Caki2 (cell line): ENCODE results near the gene LURAP1L. TPM values are rescaled to one million over a fixed set of nuclear protein-coding genes. Genes with fewer than 3 reads are reported as not detected.

Experiments used
- DNase-seq: peaks from one replicate; pipeline ENCODE4 v3.0.0-alpha.2; 2015; ENCODE audit warnings: low read depth
- in situ Hi-C: cut with HindIII; loops from 2 replicates; pipeline ENCODE4 v1.10.0; 2016; ENCODE audit warnings: low sequenced_read_pairs, low pct_unique_long_range_greater_than_20kb, mixed read lengths
- total RNA-seq: library from RNA; depleted of rRNA; stranded (reverse); fragments of >200 nt; shearing (Covaris generic); gene quantifications from 2 replicates; pipeline ENCODE4 v1.2.3, GENCODE V29; 2014; ENCODE audit warnings: low replicate concordance; rRNA removed

The LURAP1L gene, protein sequence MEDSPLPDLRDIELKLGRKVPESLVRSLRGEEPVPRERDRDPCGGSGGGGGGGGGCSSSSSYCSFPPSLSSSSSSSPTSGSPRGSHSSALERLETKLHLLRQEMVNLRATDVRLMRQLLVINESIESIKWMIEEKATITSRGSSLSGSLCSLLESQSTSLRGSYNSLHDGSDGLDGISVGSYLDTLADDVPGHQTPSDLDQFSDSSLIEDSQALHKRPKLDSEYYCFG
- total RNA-seq: 28.4 TPM in 2 replicates

DNA sequence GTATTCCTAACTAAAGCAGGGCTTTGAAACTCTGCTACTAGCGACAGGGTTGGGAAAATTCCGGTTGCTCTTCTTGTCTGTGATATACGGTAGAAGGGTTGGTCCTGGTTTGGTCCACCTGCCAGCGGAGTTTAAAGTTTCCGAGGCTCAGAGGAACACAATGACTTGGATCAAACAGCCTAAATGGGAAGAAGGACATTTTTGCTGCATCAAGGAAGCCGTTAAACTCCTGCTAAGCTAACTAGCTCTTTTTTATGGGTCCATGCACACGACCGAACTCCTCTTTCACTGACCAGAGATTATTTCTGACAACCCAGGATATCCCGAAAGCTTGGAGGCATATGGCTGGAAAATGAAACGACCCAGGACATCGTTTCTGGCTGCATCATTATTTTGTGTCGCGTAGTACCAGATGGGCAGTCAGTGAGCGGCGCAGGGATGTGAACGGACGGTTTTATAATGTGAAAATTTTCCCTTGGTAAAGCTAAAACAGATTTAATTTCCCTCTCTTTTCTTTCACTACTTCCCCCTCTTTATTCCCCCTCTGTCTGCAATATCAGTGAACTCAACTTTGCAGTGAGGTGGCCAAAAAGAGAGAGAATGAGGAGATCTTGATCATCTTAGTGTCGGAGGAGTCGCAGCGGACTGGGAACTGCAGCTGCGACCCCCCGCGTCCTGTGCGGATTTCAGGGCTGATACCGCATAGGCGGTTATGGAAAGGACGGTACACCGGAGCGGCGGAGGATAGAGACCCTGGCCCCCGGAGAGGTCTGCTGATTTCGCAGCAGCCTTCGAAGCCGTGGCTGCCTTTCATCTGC lies at the start of gene LURAP1L:
Gene LURAP1L, plus strand, starts transcription at position 160 of the 818 bp plus-strand sequence. CDS start 696 bp downstream, outside the sequence.
- in situ Hi-C loops: no loop called here

DNA sequence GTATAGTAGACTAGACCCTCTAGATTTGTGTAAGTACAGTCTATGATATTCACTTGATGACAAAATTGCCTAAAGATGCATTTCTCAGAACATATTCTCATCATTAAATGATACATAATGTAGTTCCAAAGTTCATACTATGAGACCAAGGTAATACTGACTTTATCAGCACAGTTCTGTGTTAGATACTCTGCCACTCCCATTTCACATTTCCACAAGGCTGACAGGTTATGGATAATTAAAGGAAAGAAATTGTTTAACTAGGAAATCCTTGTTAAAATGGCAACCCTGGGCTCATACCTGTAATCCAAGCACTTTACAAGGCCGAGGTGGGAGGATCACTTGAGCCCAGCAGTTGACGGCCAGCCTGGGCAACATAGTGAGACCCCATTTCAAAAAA lies 48.0 kb upstream of the LURAP1L start:
- in situ Hi-C loops: no loop called here
- no peak for DNase-seq

More for the DNA sequence above, at the start of gene LURAP1L:
- DNase-seq: peak; percentile 71

DNA sequence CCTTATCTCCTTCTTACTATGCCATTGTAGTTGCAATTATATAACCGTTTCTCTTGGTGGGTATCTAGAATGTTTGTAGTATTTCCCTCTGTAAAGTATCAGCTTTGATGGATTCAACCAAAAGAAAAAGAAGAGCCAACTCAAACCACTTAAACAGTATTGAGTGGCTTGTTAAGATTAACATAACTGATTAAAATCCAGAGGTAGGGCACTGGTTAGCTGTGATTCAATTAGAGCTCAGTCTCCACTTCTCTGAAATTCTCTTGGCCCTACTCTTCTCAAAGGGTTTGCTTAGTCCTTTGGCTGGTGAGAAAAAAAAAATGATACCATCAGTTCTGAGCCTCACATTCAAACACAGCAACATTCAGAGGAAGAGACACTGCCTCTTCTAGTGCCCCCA lies 44.6 kb upstream of the LURAP1L start:
- in situ Hi-C loops: no loop called here
- no peak for DNase-seq

DNA sequence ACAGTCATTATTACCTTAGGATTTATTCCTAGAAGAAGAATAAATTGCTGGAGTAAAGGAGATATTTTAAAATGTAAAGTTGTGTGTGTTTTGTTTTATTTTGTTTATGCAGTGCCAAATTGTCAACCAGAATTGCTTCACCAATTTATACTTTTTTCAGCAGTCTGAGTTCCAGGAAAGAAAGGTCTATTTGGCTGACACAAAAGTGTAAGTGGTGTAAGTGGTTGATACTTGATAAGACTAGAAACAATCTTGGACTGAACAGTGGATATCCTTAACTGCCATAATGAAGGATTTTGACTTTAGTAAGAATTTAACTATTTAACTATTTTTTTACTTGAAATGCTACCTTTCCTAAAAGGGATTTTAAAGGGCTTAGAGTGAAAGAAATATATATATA lies 43.9 kb upstream of the LURAP1L start:
- no peak for DNase-seq
- in situ Hi-C loops: no loop called here

DNA sequence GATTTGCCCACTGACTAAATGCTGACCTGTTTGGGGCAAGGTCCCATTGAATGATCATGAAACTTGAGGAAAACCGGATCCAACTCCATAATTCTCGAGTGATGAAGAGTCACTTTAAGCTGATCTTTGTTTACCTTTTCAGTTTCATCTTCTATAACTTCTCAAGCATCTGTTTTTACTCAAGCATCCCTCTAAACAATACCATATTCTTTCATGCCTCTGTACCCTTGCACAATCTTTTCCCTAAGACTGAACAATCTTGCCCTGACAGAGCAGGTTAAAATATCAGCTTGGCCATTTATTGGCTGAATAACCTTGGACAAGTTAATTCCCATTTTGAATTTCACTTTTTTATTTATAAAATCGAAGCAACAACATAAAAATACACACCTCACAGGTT lies 41.8 kb upstream of the LURAP1L start:
- in situ Hi-C loops: no loop called here
- DNase-seq: no peak

DNA sequence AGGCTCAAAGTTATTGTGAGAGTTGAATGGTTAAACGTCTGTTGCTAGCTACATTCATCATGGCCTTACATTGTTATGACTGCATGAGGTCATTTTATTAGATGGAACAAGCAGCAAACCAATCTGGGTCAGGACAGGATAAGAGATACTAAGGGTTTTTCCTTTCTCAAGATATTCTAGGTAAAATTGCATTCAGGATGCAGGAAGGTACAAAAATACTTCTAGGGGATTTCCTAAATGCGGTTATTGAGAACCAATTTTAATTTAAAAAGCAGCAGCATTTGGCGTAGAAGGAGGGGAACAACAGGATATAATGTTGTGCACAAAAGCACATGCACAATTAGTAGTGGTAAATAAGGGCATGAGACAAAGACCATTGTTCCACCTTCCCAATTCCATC lies 39.2 kb upstream of the LURAP1L start:
- in situ Hi-C loops: no loop called here
- no peak for DNase-seq

DNA sequence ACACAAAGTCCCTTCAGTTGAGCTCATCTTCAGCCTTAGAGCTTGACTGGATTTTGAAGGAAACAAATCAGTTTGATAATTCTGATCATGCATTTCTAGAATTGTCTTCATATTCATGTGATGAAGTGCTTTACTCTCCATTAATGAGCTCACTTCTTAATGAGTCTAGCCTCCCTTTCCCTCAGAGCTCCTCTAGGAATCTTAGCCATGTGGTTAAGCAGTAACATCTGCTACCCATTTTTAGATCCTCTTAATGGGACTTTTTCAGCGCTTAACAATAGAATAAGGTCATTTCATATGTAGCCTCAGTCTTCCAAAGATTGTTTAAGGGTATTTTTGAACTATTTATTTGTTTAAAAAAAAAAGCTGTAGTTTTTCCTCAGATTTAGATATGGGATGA lies 36.9 kb upstream of the LURAP1L start:
- no peak for DNase-seq
- in situ Hi-C loops: no loop called here

DNA sequence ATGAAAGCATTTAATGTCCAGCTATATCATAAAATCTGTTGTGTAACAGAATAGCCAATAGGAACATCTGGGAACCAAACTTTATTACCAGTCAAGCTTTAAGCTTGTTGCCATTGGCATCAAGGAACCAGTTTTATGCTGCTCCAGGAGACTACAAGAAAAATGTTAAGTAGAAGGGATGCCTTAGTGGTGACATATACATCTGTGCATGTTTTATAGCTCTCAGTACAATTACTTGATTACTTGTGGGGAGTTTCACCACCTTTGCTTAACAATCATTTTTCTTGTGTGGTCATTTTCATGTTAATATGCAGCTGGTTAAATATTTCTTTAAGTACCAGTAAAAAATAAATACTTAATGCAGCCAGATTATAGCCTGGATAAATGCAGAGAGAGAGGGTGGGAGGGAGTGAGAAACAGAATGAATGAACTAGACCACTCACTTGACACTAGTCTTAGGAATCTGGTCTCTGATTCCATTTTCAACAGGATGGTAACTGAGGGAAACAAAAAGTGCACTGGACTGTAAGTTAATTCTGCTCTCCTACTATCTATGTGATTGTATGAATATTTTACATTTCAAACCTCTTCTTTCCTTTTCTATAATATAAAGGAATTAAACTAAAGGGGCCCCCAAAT lies 35.7 kb upstream of the LURAP1L start:
- in situ Hi-C loops: no loop called here
- no peak for DNase-seq

DNA sequence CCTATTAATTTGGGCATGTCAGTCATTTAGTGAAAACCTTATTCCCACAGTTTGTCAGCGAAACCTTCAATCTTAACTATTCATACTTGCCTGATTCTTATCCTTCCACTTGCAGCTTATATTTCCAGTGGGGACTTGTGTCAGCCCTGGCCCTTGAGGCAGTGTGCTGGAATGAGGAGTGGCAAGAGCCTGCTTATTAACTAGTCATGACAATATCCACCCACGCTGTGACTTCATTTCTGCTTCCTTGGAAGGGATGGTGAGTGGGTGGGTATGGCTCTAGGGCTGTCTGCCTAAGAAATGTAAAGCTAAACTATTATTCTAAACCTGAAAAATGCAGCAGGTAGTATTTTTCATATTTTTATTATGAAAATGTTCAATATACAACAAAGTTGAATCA lies 34.0 kb upstream of the LURAP1L start:
- in situ Hi-C loops: no loop called here
- no peak for DNase-seq

DNA sequence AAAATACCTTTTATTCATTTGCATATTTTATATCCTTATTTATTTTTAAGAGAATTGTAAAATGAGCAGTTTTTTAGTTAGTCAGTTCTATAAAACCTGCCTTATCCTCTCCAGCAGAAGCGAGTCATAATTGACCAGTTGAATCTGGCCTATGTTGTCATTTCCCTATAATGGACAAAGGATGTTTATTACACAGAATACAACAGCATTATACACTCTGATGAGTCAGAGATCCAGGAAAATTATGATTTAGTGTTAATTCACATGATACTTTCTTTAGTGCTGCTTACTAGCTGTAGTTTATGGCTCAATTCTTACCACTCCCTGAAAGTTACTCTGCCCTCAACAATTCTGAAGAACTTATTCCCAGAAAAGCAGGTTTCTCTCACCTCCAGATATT lies 26.8 kb upstream of the LURAP1L start:
- in situ Hi-C loops: no loop called here
- DNase-seq: no peak

DNA sequence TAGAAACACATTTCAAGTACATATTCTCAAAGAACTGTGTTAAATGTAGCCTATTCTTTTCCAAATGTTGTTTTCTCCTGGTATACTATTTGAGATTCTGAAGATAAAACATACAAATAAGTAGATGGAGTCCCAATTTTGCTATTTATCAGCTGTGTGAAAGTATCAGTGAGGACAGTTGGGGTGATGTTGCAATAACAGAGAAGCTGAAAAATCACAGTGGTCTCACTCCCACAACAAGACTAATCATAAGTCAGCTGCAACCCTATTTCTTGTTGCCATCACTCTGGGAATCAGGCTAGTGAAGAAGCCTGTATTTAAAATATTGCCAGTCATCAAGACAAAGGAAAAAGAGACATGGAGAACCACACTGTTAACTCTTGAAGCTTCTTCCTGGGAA lies 25.9 kb upstream of the LURAP1L start:
- in situ Hi-C loops: no loop called here
- no peak for DNase-seq

DNA sequence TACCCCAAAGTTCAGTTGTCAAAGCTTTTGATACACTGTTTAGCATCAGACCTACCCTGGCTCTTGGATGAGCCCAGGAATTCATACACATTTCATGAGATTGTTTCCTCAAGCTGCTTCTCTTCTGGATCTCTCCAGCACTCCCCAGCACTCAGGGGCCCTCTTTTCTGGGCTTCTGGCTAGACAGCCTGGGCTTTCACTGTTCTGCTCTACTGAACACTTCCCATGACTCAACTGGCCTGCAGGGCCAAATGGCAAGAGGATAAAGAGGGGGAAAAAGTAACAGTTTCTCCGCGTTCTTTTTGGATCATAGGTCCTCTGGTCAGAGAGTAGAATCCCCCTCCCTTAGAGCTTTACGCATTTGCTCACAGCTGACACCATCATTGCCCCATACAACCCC lies 20.9 kb upstream of the LURAP1L start:
- in situ Hi-C loops: no loop called here
- peak; percentile 57 for DNase-seq

DNA sequence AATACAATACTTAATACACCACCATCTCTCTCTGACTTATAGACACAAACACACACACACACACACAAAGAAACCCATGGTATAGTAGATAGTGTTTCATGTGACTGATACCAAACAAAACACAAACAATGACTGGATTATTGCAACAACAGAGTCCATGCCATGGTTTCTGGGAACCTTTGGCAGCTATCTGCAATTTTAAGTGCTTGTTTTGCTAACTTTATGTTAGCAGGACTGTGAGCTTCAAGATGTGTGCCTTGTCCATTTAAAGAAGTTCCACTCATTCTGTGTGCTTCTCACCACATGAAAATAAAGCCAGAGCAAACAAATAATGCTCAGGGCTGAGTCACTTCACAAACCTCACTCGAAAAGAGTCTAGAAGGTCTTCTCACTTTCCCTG lies 15.1 kb upstream of the LURAP1L start:
- DNase-seq: no peak
- in situ Hi-C loops: no loop called here

DNA sequence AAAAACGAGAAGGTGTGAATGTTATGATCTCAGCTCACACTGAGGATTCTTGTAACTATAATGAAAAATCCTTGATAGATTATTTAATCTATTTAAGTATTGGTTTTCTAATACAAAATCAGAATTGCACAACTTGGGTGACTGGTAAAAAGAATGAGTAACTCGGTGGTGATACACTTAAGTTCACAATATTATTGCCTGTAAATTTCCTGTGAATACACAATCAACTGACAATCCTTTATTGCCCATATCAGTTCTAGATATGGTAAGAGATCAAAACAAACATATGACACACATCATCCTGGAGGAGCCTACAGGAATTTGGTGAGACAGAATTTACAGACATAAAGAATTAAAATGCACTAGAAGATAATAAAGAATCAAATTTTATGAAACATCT lies 14.1 kb upstream of the LURAP1L start:
- no peak for DNase-seq
- in situ Hi-C loops: no loop called here

DNA sequence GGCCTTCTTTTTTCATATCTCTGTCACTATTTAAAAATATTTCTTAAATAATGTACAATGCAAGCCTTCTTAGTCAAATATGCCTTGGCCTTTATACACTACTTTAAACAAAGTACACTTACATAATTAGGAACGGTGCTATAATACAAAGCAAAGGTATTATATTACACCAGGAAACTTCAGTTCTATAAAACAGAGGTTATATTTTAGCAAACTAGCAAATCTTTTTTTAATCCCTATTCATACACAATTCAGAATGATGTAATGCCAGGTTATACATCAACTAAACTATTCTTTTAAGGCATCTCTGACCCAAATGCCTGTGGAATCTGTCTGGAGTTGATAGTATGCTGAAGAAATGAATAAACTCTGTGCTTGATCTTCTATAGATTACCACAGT lies 10.7 kb upstream of the LURAP1L start:
- in situ Hi-C loops: no loop called here
- DNase-seq: no peak

DNA sequence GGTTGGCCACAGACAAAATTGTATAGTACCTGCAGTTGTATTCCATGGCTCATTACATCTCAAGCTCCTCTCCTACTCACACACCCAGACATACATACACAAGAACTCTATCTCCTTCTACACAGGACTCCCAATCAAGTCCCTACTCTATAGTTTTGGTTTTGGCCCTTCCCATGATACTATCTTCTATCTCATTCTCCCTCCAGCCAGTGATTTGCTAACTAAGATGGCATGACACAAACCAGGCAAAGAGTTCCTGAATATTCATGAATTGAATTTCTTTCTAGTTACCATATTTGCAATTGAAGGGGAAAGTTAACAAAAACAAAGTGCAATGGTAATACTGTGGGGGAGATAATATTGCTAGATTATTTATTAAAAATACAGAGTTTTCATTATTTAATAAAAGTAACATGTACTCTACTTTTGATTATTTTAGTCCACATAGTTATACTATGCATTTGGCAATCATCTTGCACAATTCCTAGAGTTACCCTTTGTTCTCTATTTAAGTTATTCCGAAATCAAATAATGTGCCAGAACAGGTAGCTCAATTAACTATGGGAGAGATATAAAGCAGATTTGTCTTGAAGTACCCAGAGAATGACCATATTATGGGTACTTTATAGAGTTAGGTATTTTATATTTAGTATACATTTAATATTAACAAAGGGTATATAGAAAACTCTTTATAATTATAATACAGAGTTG lies 9.6 kb upstream of the LURAP1L start:
- no peak for DNase-seq
- in situ Hi-C loops: no loop called here

DNA sequence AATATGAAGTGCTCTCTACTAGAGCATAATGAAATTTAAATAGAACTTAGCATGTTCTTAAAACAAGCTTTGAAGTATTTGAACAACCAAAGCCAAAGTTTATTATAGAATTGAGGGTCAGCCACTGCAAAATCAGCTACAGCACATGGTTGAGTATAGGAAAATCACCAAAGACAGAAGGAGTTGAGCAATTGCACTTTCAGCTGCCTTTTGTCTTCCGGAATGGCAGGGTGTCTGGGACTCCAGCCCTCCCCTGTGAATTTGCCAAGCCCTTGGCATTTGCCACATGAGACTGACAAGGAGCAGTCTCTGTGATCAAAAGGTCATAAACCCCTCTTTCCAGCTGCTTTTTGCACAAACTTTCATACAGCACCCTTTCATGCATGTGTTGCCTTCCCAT lies 8.5 kb upstream of the LURAP1L start:
- in situ Hi-C loops: no loop called here
- no peak for DNase-seq

DNA sequence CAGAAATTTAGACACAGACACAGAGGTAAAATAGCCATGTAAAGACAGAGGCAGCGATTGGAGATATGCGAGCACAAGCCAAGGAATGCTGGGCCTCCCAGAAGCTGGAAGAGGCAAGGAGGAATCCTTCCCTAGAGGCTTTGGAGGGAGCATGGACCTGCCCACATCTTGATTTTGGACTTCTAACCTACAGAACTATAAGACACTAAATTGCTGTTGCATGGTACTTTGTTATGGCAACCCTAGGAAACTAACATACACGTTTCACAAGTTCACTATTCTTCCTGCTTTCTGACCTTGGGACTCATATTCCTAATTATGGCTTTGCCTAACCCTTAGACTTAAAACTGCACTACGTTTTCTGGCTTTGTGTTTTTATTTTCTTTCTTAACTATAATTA lies 4.6 kb upstream of the LURAP1L start:
- in situ Hi-C loops: no loop called here
- DNase-seq: no peak

DNA sequence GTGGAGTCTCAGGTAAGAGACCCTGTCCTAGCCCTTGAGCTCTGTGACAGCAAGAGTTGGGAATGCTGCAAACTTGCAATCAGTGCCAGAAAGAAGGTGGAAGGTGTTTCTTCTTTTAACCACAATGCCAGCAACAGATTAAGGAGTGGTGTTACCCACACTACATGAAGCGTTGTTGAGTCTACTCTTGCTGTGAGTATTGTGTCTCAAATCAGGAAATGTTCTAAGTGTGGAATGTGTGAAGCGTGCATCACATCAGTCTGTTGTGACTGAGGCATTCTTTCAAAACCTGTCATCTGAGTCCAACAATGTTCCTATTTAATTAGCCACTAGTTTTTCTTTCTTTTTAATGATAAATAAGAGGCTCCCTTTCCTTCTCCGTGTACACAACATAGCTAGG lies 2.9 kb upstream of the LURAP1L start:
- in situ Hi-C loops: no loop called here
- DNase-seq: no peak
